HEK293 (cell line): ENCODE results near the gene LONRF2.

Source experiments
- CTCF ChIA-PET: fragments of 350-600 bp; formaldehyde crosslinking; extraction: SDS; loops from one replicate; lab custom pipeline; 2021; ENCODE audit warnings: antibody characterized with exemption; lab: Yijun Ruan, JAX
- POLR2A ChIA-PET: fragments of 300-600 bp; formaldehyde crosslinking; extraction: SDS; loops from one replicate; lab custom pipeline; 2020; ENCODE audit warnings: antibody characterized with exemption, inconsistent platforms; lab: Yijun Ruan, JAX
- H3K27ac ChIP-seq: fragments of 200-500 bp; sonication (Bioruptor generic); 2 replicates; pipeline ENCODE4 v1.5.1; 2014; ENCODE audit warnings: low read depth, low read length, control low read depth, inconsistent platforms; ENCODE audit errors: extremely low read depth
- H3K36me3 ChIP-seq, 2 experiments: fragments of 200-500 bp in 1 of 2; sonication (Bioruptor generic) in 1 of 2; 1 replicate in 1 of 2; 2 replicates in 1 of 2; pipeline ENCODE4 v1.5.1; 2014 to 2017; ENCODE audit warnings: inconsistent platforms in 2 of 2, low read length in 2 of 2; ENCODE audit not compliant: control insufficient read depth in 2 of 2, insufficient read depth in 1 of 2
- H3K4me1 ChIP-seq: fragments of 200-500 bp; sonication (Bioruptor generic); 2 replicates; pipeline ENCODE4 v1.5.1; 2014; ENCODE audit warnings: mild to moderate bottlenecking, low read length, inconsistent platforms; ENCODE audit not compliant: control insufficient read depth, insufficient read depth
- H3K4me3 ChIP-seq: 2 replicates; pipeline ENCODE4 v1.5.1; 2011; ENCODE audit warnings: low read depth, mild to moderate bottlenecking, control low read depth, low read length, moderate library complexity
- H3K9me3 ChIP-seq: fragments of 200-500 bp; sonication (Bioruptor generic); 2 replicates; pipeline ENCODE4 v1.5.1; 2014; ENCODE audit warnings: low read depth, low read length, inconsistent platforms; ENCODE audit not compliant: control insufficient read depth, insufficient read depth
- EGR2 ChIP-seq: fragments of 450-650 bp; formaldehyde crosslinking; IDR thresholded peaks from 2 replicates; pipeline ENCODE4 v1.5.1; 2016; ENCODE audit warnings: low read depth, missing biosample characterization, missing genetic modification characterization
- HOXA7 ChIP-seq: sonication (generic); formaldehyde crosslinking; IDR thresholded peaks from 2 replicates; pipeline ENCODE4 v1.8.1; 2022; ENCODE audit warnings: missing genetic modification reagents, borderline replicate concordance
- PRDM1 ChIP-seq: fragments of 450-650 bp; formaldehyde crosslinking; IDR thresholded peaks from 2 replicates; pipeline ENCODE4; 2016; ENCODE audit warnings: missing biosample characterization, missing genetic modification characterization
- SETDB1 ChIP-seq: IDR thresholded peaks from one replicate; pipeline ENCODE4 v1.6.1; 2017; ENCODE audit warnings: mild to moderate bottlenecking, low read length, moderate library complexity, mixed read lengths; ENCODE audit not compliant: insufficient read length
- SP7 ChIP-seq: fragments of 450-650 bp; formaldehyde crosslinking; IDR thresholded peaks from 2 replicates; pipeline ENCODE4 v1.5.1; 2016; ENCODE audit warnings: missing biosample characterization, missing genetic modification characterization
- YY1 ChIP-seq: fragments of 450-650 bp; formaldehyde crosslinking; IDR thresholded peaks from 2 replicates; pipeline ENCODE4 v1.5.1; 2018; ENCODE audit warnings: missing biosample characterization, missing genetic modification characterization
- YY2 ChIP-seq: fragments of 450-650 bp; formaldehyde crosslinking; IDR thresholded peaks from 2 replicates; pipeline ENCODE4 v1.5.1; 2016; ENCODE audit warnings: missing biosample characterization, missing genetic modification characterization
- ZNF112 ChIP-seq: fragments of 450-650 bp; formaldehyde crosslinking; IDR thresholded peaks from 2 replicates; pipeline ENCODE4 v1.5.0; 2017; ENCODE audit warnings: missing biosample characterization, missing genetic modification characterization
- ZNF169 ChIP-seq: fragments of 450-650 bp; formaldehyde crosslinking; IDR thresholded peaks from 2 replicates; pipeline ENCODE4 v1.5.1; 2016; ENCODE audit warnings: missing biosample characterization, missing genetic modification characterization
- ZNF292 ChIP-seq: fragments of 450-650 bp; formaldehyde crosslinking; IDR thresholded peaks from 2 replicates; pipeline ENCODE4 v1.5.1; 2016; ENCODE audit warnings: low read depth, missing biosample characterization, missing genetic modification characterization, borderline replicate concordance
- ZNF324 ChIP-seq: fragments of 450-650 bp; formaldehyde crosslinking; IDR thresholded peaks from 2 replicates; pipeline ENCODE4 v1.5.1; 2016; ENCODE audit warnings: missing biosample characterization, missing genetic modification characterization
- ZNF335 ChIP-seq: fragments of 450-650 bp; formaldehyde crosslinking; conservative IDR thresholded peaks from 2 replicates; pipeline ENCODE4 v1.5.1; 2016; ENCODE audit warnings: missing biosample characterization, missing genetic modification characterization
- ZNF354C ChIP-seq: fragments of 450-650 bp; formaldehyde crosslinking; IDR thresholded peaks from 2 replicates; pipeline ENCODE4 v1.5.1; 2016; ENCODE audit warnings: missing biosample characterization, missing genetic modification characterization, low read depth, borderline replicate concordance
- ZNF366 ChIP-seq: fragments of 450-650 bp; formaldehyde crosslinking; conservative IDR thresholded peaks from 2 replicates; pipeline ENCODE4 v1.5.1; 2016; ENCODE audit warnings: missing biosample characterization, missing genetic modification characterization
- ZNF391 ChIP-seq: fragments of 450-650 bp; formaldehyde crosslinking; IDR thresholded peaks from 2 replicates; pipeline ENCODE4 v1.5.1; 2016; ENCODE audit warnings: low read depth, missing biosample characterization, missing genetic modification characterization, borderline replicate concordance
- ZNF530 ChIP-seq: fragments of 450-650 bp; formaldehyde crosslinking; IDR thresholded peaks from 2 replicates; pipeline ENCODE4 v1.5.1; 2016; ENCODE audit warnings: low read depth, missing biosample characterization, missing genetic modification characterization
- ZNF571 ChIP-seq: fragments of 450-650 bp; formaldehyde crosslinking; IDR thresholded peaks from 2 replicates; pipeline ENCODE4 v1.5.0; 2017; ENCODE audit warnings: missing biosample characterization, missing genetic modification characterization
- ZNF624 ChIP-seq: fragments of 450-650 bp; formaldehyde crosslinking; IDR thresholded peaks from 2 replicates; pipeline ENCODE4 v1.5.1; 2017; ENCODE audit warnings: missing biosample characterization, missing genetic modification characterization
- ZNF639 ChIP-seq: fragments of 450-650 bp; formaldehyde crosslinking; IDR thresholded peaks from 2 replicates; pipeline ENCODE4 v1.5.1; 2016; ENCODE audit warnings: missing biosample characterization, missing genetic modification characterization
- ZNF654 ChIP-seq: fragments of 450-650 bp; formaldehyde crosslinking; IDR thresholded peaks from 2 replicates; pipeline ENCODE4 v1.5.1; 2016; ENCODE audit warnings: low read depth, missing biosample characterization, missing genetic modification characterization
- ZNF660 ChIP-seq: fragments of 450-650 bp; IDR thresholded peaks from 2 replicates; pipeline ENCODE4 v1.5.1; 2018; ENCODE audit warnings: missing biosample characterization, mild to moderate bottlenecking, missing genetic modification characterization
- ZNF701 ChIP-seq: fragments of 450-650 bp; formaldehyde crosslinking; IDR thresholded peaks from 2 replicates; pipeline ENCODE4 v1.5.1; 2016; ENCODE audit warnings: missing biosample characterization, missing genetic modification characterization
- ZSCAN18 ChIP-seq: fragments of 450-650 bp; formaldehyde crosslinking; IDR thresholded peaks from 2 replicates; pipeline ENCODE4 v1.5.1; 2016; ENCODE audit warnings: missing biosample characterization, missing genetic modification characterization
- TF ChIP-seq, protein P1 (sequence below): fragments of 450-650 bp; IDR thresholded peaks from 2 replicates; pipeline ENCODE4 v1.5.1; 2018; ENCODE audit warnings: missing biosample characterization, missing genetic modification characterization
- TF ChIP-seq, protein P2 (sequence below): fragments of 450-650 bp; formaldehyde crosslinking; IDR thresholded peaks from 2 replicates; pipeline ENCODE4 v1.5.1; 2016; ENCODE audit warnings: missing biosample characterization, missing genetic modification characterization
- TF ChIP-seq, protein P3 (sequence below): fragments of 450-650 bp; formaldehyde crosslinking; IDR thresholded peaks from 2 replicates; pipeline ENCODE4 v1.5.1; 2016; ENCODE audit warnings: missing biosample characterization, missing genetic modification characterization

LONRF2 gene

GRCh38 chr2:100320547-100321178, 1.6 kb downstream of the LONRF2 start (continued):
- no peak for TF ChIP-seq ZNF354C (tag by site-specific recombination)
- peak; percentile 71 for TF ChIP-seq ZNF335 (tag by site-specific recombination)
- TF ChIP-seq, protein P1, sequence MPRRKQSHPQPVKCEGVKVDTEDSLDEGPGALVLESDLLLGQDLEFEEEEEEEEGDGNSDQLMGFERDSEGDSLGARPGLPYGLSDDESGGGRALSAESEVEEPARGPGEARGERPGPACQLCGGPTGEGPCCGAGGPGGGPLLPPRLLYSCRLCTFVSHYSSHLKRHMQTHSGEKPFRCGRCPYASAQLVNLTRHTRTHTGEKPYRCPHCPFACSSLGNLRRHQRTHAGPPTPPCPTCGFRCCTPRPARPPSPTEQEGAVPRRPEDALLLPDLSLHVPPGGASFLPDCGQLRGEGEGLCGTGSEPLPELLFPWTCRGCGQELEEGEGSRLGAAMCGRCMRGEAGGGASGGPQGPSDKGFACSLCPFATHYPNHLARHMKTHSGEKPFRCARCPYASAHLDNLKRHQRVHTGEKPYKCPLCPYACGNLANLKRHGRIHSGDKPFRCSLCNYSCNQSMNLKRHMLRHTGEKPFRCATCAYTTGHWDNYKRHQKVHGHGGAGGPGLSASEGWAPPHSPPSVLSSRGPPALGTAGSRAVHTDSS (tag by site-specific recombination) = no peak
- TF ChIP-seq ZNF701 = no peak
- TF ChIP-seq ZNF639 (tag by site-specific recombination) = no peak
- no peak for TF ChIP-seq SP7 (tag by site-specific recombination)
- TF ChIP-seq ZNF660 = peak; percentile 53; the same call in 1 of the 2 replicates
- 0 out of 2 replicates have a peak, but pooled peaks have one; percentile 12 for TF ChIP-seq ZNF366 (tag by site-specific recombination)
- TF ChIP-seq ZNF624 (tag by site-specific recombination) = no peak

- Histone ChIP-seq H3K36me3 (peaks cover 5 to 16% of the 10 kb centered on the region in 2 experiments; a peak in 2 of 3 replicates), H3K4me1 (no peaks in the 10 kb centered on the region), H3K27ac (no peak overlapping the region), H3K4me3 (no peak overlapping the region)
- CTCF ChIA-PET = interaction anchor here (1.3 kb wide), 1 partner anchor 63 kb away, joined by 5 read pairs; no protein-coding TSS in a partner anchor
- TF ChIP-seq ZNF654 (tag by site-specific recombination) = no peak
- peak; percentile 96 for TF ChIP-seq SETDB1
- TF ChIP-seq, all 188 proteins: peak for 1
- no peaks in the 10 kb centered on the region for H3K9me3 ChIP-seq
- POLR2A ChIA-PET = no interaction called here
Measured at GRCh38 chr2:100317634-100318033, 4.7 kb downstream of the LONRF2 start.

GRCh38 chr2:100309973-100310719, 12.2 kb downstream of the LONRF2 start:
- Histone ChIP-seq H3K9me3 (no peaks in the 10 kb centered on the region), H3K27ac (no peak overlapping the region), H3K36me3 (peaks cover 29 to 31% of the 10 kb centered on the region in 2 experiments), H3K4me1 (no peaks in the 10 kb centered on the region), H3K4me3 (no peak overlapping the region)
- CTCF ChIA-PET = no interaction called here
- POLR2A ChIA-PET = no interaction called here
- TF ChIP-seq ZNF169 (tag by site-specific recombination) (no peak), EGR2 (tag by site-specific recombination) (no peak), YY1 (tag by site-specific recombination) (no peak), PRDM1 (tag by site-specific recombination) (no peak), ZNF530 (tag by site-specific recombination) (no peak), ZNF571 (no peak), ZNF112 (tag by site-specific recombination) (no peak), ZNF391 (tag by site-specific recombination) (no peak), HOXA7 (CRISPR knock-in tag) (no peak), YY2 (tag by site-specific recombination) (no peak), ZSCAN18 (tag by site-specific recombination) (no peak), ZNF324 (no peak), ZNF292 (tag by site-specific recombination) (no peak)
- TF ChIP-seq, protein P2, sequence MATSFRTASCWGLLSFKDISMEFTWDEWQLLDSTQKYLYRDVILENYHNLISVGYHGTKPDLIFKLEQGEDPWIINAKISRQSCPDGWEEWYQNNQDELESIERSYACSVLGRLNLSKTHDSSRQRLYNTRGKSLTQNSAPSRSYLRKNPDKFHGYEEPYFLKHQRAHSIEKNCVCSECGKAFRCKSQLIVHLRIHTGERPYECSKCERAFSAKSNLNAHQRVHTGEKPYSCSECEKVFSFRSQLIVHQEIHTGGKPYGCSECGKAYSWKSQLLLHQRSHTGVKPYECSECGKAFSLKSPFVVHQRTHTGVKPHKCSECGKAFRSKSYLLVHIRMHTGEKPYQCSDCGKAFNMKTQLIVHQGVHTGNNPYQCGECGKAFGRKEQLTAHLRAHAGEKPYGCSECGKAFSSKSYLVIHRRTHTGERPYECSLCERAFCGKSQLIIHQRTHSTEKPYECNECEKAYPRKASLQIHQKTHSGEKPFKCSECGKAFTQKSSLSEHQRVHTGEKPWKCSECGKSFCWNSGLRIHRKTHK (tag by site-specific recombination) = no peak
- TF ChIP-seq, protein P3, sequence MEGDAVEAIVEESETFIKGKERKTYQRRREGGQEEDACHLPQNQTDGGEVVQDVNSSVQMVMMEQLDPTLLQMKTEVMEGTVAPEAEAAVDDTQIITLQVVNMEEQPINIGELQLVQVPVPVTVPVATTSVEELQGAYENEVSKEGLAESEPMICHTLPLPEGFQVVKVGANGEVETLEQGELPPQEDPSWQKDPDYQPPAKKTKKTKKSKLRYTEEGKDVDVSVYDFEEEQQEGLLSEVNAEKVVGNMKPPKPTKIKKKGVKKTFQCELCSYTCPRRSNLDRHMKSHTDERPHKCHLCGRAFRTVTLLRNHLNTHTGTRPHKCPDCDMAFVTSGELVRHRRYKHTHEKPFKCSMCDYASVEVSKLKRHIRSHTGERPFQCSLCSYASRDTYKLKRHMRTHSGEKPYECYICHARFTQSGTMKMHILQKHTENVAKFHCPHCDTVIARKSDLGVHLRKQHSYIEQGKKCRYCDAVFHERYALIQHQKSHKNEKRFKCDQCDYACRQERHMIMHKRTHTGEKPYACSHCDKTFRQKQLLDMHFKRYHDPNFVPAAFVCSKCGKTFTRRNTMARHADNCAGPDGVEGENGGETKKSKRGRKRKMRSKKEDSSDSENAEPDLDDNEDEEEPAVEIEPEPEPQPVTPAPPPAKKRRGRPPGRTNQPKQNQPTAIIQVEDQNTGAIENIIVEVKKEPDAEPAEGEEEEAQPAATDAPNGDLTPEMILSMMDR = no peak
